ENCODE results near the gene PNKD. TPM values are rescaled to one million over a fixed set of nuclear protein-coding genes. Genes with fewer than 3 reads are reported as not detected.

The PNKD gene
- polyA plus RNA-seq, 3 donors, result 89.9 to 98.8 (median 89.9) TPM

DNA sequence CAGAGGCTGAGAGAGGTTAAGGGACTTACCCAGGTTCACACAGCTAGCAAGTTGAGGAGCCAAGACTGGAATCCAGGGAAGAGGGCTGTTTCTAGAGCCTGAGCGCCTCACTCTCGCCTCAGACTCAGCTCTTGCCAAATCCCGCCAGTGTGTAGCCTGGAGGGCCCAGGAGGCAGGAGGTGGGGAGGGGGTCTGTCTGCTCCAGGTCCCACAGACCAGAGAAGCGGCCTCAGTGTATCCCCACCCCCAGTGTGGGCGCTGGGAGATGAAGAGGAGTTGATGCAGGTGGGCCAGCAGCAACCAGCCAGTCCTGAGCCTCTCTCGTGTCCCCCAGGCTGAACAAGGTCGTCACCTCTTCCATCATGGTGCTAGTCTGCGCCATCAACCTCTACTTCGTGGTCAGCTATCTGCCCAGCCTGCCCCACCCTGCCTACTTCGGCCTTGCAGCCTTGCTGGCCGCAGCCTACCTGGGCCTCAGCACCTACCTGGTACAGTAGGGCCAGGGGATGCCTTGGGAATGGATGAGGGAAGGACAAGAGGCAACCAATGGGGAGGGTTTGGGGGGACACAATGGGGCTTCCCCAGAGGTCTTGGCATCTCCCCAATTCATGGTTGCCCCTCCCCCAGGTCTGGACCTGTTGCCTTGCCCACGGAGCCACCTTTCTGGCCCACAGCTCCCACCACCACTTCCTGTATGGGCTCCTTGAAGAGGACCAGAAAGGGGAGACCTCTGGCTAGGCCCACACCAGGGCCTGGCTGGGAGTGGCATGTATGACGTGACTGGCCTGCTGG, 124.2 kb downstream of the PNKD start:
- no peak for DNase-seq (ENCODE audit: low read depth in 3 of 3, low spot score in 2 of 3)

- DNase-seq (ENCODE audit: low read depth in 3 of 3, low spot score in 2 of 3), result no peak
Observed at GRCh38 chr2:218395090-218395444, 124.7 kb downstream of the PNKD start.

DNA sequence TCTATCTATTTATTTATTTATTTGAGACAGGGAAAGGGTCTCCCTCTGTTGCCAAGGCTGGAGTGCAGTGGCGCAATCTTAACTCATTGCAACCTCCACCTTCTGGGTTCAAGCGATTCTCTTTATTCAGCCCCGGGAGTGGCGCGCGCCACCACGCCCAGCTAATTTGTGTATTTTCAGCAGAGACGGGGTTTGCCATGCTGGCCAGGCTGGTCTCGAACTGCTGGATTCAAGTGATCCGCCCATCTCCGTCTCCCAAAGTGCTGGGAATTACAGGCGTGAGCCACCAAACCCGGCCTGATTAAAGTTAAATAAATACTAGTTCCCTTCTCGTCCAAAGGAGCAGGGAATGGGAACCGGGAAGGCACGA, 125.1 kb downstream of the PNKD start:
- DNase-seq (ENCODE audit: low read depth in 3 of 3, low spot score in 2 of 3), result no peak

GRCh38 chr2:218395826-218396687, 125.7 kb downstream of the PNKD start:
- DNase-seq (ENCODE audit: low read depth in 3 of 3, low spot score in 2 of 3), result peak; percentile 92 to 97 (median 95)

Other genes starting within 250 kb of the PNKD start
- under 1 TPM; 0.08 to 0.24 (median 0.24) TPM for gene RUFY4, start 201.3 kb upstream of the PNKD start, polyA plus RNA-seq (ENCODE audit: insufficient read length in 3 of 3)
- under 1 TPM; 0.08 to 0.28 (median 0.15) TPM for gene CXCR2, start 144.5 kb upstream of the PNKD start, polyA plus RNA-seq (ENCODE audit: insufficient read length in 3 of 3)
- gene CXCR1, start 103.6 kb upstream of the PNKD start, polyA plus RNA-seq (ENCODE audit: insufficient read length in 3 of 3), result not detected
- gene ARPC2, start 53.3 kb upstream of the PNKD start, polyA plus RNA-seq (ENCODE audit: insufficient read length in 3 of 3), result 100 to 1,000 TPM; 255 to 260 (median 256) TPM
- gene GPBAR1, start 9.5 kb upstream of the PNKD start, polyA plus RNA-seq (ENCODE audit: insufficient read length in 3 of 3), result 1 to 10 TPM; 1.6 to 2.5 (median 1.8) TPM
- gene AAMP, start 382 bp upstream of the PNKD start, polyA plus RNA-seq (ENCODE audit: insufficient read length in 3 of 3), result 100 to 1,000 TPM; 124 to 147 (median 128) TPM
- gene TMBIM1, start 22.0 kb downstream of the PNKD start, polyA plus RNA-seq (ENCODE audit: insufficient read length in 3 of 3), result 100 to 1,000 TPM in 1 of 3 donors, 10 to 100 TPM in 2; 90.0 to 103 (median 96.6) TPM
- 1 to 10 TPM; 4.7 to 5.8 (median 5.1) TPM for gene CATIP, start 86.3 kb downstream of the PNKD start, polyA plus RNA-seq (ENCODE audit: insufficient read length in 3 of 3)
- under 1 TPM; 0.56 to 0.98 (median 0.68) TPM for gene SLC11A1, start 111.8 kb downstream of the PNKD start, polyA plus RNA-seq (ENCODE audit: insufficient read length in 3 of 3)
- gene CTDSP1, start 129.3 kb downstream of the PNKD start, polyA plus RNA-seq (ENCODE audit: insufficient read length in 3 of 3), result 100 to 1,000 TPM; 124 to 134 (median 127) TPM
- gene VIL1, start 148.6 kb downstream of the PNKD start, polyA plus RNA-seq (ENCODE audit: insufficient read length in 3 of 3), result 10 to 100 TPM; 18.8 to 26.9 (median 25.1) TPM